ENCODE data around the gene FAM47E. TPM values are rescaled to one million over a fixed set of nuclear protein-coding genes. Genes with fewer than 3 reads are reported as not detected.

The FAM47E gene
- total and polyA plus RNA-seq, 2 of the 8 experiments (the other 6 are each of a cell fraction or from before 2014, with no cell fraction given): 1.3 to 1.4 TPM

GRCh38 chr4:76260571-76260970, 9.1 kb downstream of the FAM47E start:
- Histone ChIP-seq H3K79me2 (ENCODE audit: control insufficient read depth in 1 of 2, insufficient read depth in 2 of 2, low read length in 2 of 2) (no peaks in the 10 kb centered on the region), H3K56ac (replicated peaks; ENCODE audit: insufficient read length, low read depth, low read length) (no peak overlapping the region), H3K9ac (replicated peaks in 1 of 4; ENCODE audit: extremely low read depth in 1 of 4, low read depth in 3 of 4, low read length in 3 of 4) (no peak overlapping the region), H2BK12ac (ENCODE audit: low read depth, low read length) (no peak overlapping the region), H3K14ac (ENCODE audit: insufficient read length) (no peak overlapping the region), H3K79me1 (ENCODE audit: low read depth, low read length) (no peaks in the 10 kb centered on the region), H3K36me3 (ENCODE audit: control insufficient read depth in 2 of 4, insufficient read depth in 4 of 4, low read length in 3 of 4) (no peaks in the 10 kb centered on the region), H2BK20ac (ENCODE audit: low read length) (no peak overlapping the region), H2AK5ac (ENCODE audit: low read depth, low read length) (no peak overlapping the region), H3K27me3 (replicated peaks in 1 of 4; ENCODE audit: control insufficient read depth in 3 of 4, extremely low read depth in 1 of 4, insufficient read depth in 3 of 4, low read length in 3 of 4) (no peaks in the 10 kb centered on the region), H3K4me2 (ENCODE audit: insufficient read depth in 1 of 2, low read depth in 2 of 2, low read length in 2 of 2) (no peak overlapping the region), H4K20me1 (replicated peaks in 1 of 2; ENCODE audit: control insufficient read depth in 1 of 2, insufficient read depth in 2 of 2, low read length in 2 of 2) (no peaks in the 10 kb centered on the region), H3K18ac (ENCODE audit: extremely low read depth, low read length) (no peak overlapping the region), H2BK120ac (replicated peaks; ENCODE audit: low read depth, low read length) (no peak overlapping the region), H3K9me3 (ENCODE audit: insufficient read depth in 2 of 2, low read depth in 1 of 2, low read length in 1 of 2) (no peaks in the 10 kb centered on the region), H3K4me1 (replicated peaks in 1 of 4; ENCODE audit: control insufficient read depth in 3 of 4, insufficient read depth in 4 of 4, low read length in 3 of 4) (no peaks in the 10 kb centered on the region), H4K91ac (replicated peaks; ENCODE audit: insufficient read length, low read length) (no peak overlapping the region), H2BK15ac (ENCODE audit: low read length) (no peak overlapping the region), H3K4ac (replicated peaks; ENCODE audit: insufficient read length, low read depth, low read length) (no peak overlapping the region), H3K23me2 (ENCODE audit: low read depth, low read length) (no peaks in the 10 kb centered on the region), H3K4me3 (ENCODE audit: extremely low read depth in 1 of 4, insufficient read depth in 2 of 4, low read depth in 3 of 4, low read length in 4 of 4) (no peak overlapping the region), H3K27ac (ENCODE audit: low read depth, low read length) (no peak overlapping the region), H2BK5ac (ENCODE audit: low read depth, low read length) (no peak overlapping the region), H3K23ac (ENCODE audit: insufficient read length) (no peak overlapping the region), H4K8ac (ENCODE audit: extremely low read depth, insufficient read depth, low read length) (no peak overlapping the region), H2AFZ (ENCODE audit: low read length) (no peak overlapping the region), H4K5ac (ENCODE audit: insufficient read length, low read depth, low read length) (no peak overlapping the region)
- ChIA-PET POLR2A (ENCODE audit: partially characterized antibody) (interaction anchor here (1.2 kb wide), 1 partner anchor 46 kb away, joined by 3 read pairs; no protein-coding TSS in a partner anchor), CTCF (ENCODE audit: partially characterized antibody) (interaction anchor here (1.5 to 2.7 kb wide), 2 partner anchors 10 to 81 kb away, joined by 7 to 8 read pairs; no protein-coding TSS in a partner anchor)
- 45% methylated on average over 1 of the region's 1 CpG; no CpG with 5 or more reads in 1 of the 2 experiments for WGBS, 2 experiments (ENCODE audit: extremely low coverage in 1 of 2, insufficient coverage in 1 of 2, insufficient read length in 1 of 2, insufficient replicate concordance in 2 of 2, low coverage in 1 of 2, low lambda C conversion rate in 2 of 2, missing lambda C conversion rate in 1 of 2)
- FAIRE-seq (no peak), DNase-seq (ENCODE audit: low read depth in 1 of 2, low spot score in 2 of 2) (no peak)
- TF ChIP-seq SIRT6 (IDR thresholded peaks at IDR 0.05; ENCODE audit: low read length): no peak
- TF ChIP-seq CBX5 (IDR thresholded peaks at IDR 0.05; ENCODE audit: low read depth, low read length): no peak
- no peak for TF ChIP-seq CREB1 (IDR thresholded peaks at IDR 0.05)
- TF ChIP-seq SP2 (IDR thresholded peaks at IDR 0.05; ENCODE audit: low read length): no peak
- TF ChIP-seq E2F6 (IDR thresholded peaks at IDR 0.05): no peak
- TF ChIP-seq, protein P1, sequence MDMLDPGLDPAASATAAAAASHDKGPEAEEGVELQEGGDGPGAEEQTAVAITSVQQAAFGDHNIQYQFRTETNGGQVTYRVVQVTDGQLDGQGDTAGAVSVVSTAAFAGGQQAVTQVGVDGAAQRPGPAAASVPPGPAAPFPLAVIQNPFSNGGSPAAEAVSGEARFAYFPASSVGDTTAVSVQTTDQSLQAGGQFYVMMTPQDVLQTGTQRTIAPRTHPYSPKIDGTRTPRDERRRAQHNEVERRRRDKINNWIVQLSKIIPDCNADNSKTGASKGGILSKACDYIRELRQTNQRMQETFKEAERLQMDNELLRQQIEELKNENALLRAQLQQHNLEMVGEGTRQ (IDR thresholded peaks at IDR 0.05; ENCODE audit: low read length): no peak
- TF ChIP-seq NANOG (IDR thresholded peaks at IDR 0.05; ENCODE audit: insufficient read depth, low read depth, low read length, poor library complexity, severe bottlenecking): no peak
- TF ChIP-seq SUZ12 (IDR thresholded peaks at IDR 0.05; ENCODE audit: low read length): no peak
- no peak for TF ChIP-seq EGR1 (IDR thresholded peaks at IDR 0.05; ENCODE audit: borderline replicate concordance, low read depth, low read length)
- TF ChIP-seq FOSL1 (IDR thresholded peaks at IDR 0.05; ENCODE audit: insufficient read depth, low read depth, low read length): no peak
- TF ChIP-seq TAF1 (IDR thresholded peaks at IDR 0.05; ENCODE audit: low read depth, low read length): no peak
- TF ChIP-seq, protein P2, sequence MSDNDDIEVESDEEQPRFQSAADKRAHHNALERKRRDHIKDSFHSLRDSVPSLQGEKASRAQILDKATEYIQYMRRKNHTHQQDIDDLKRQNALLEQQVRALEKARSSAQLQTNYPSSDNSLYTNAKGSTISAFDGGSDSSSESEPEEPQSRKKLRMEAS (IDR thresholded peaks at IDR 0.05): no peak
- no peak for TF ChIP-seq KDM4A (IDR thresholded peaks at IDR 0.05; ENCODE audit: low read depth, low read length, severe bottlenecking)

Measured in H1 (cell line).